ENCODE measurements around the gene GGTA1.

The GGTA1 gene

GRCh38 chr9:121434969-121435368, 64.7 kb downstream of the GGTA1 start:
- TF ChIP-seq CTCF (IDR thresholded peaks at IDR 0.05; ENCODE audit: extremely low read depth, missing control alignments) = no peak
- no peak for DNase-seq (ENCODE audit: low spot score)

GRCh38 chr9:121427899-121428298, 71.7 kb downstream of the GGTA1 start:
- no peak for TF ChIP-seq CTCF (IDR thresholded peaks at IDR 0.05; ENCODE audit: extremely low read depth, missing control alignments)
- no peak for DNase-seq (ENCODE audit: low spot score)

- no peak for DNase-seq (ENCODE audit: low spot score)
- TF ChIP-seq CTCF (IDR thresholded peaks at IDR 0.05; ENCODE audit: extremely low read depth, missing control alignments) = no peak
These were observed 75.6 kb downstream of the GGTA1 start for GRCh38 chr9:121424024-121424432.

- no peak for DNase-seq (ENCODE audit: low spot score)
- TF ChIP-seq CTCF (IDR thresholded peaks at IDR 0.05; ENCODE audit: extremely low read depth, missing control alignments) = no peak
These were observed 87.7 kb downstream of the GGTA1 start for GRCh38 chr9:121411993-121412392.

- no peak for DNase-seq (ENCODE audit: low spot score)
- no peak for TF ChIP-seq CTCF (IDR thresholded peaks at IDR 0.05; ENCODE audit: extremely low read depth, missing control alignments)
These were observed 93.7 kb downstream of the GGTA1 start for GRCh38 chr9:121405899-121406298.
